ENCODE results near the gene WNT1.

WNT1 gene

GRCh38 chr12:48977290-48978281, 536 bp upstream of the WNT1 start:
- peak in 22 of 42 donors; percentile 27 to 76 (median 44) for DNase-seq
- intact Hi-C loops (cut with DNase I) = no loop called here

GRCh38 chr12:48978741-48979601, 849 bp downstream of the WNT1 start:
- peak in 1 of 42 donors; percentile 9 for DNase-seq
- intact Hi-C loops (cut with DNase I) = no loop called here

DNA sequence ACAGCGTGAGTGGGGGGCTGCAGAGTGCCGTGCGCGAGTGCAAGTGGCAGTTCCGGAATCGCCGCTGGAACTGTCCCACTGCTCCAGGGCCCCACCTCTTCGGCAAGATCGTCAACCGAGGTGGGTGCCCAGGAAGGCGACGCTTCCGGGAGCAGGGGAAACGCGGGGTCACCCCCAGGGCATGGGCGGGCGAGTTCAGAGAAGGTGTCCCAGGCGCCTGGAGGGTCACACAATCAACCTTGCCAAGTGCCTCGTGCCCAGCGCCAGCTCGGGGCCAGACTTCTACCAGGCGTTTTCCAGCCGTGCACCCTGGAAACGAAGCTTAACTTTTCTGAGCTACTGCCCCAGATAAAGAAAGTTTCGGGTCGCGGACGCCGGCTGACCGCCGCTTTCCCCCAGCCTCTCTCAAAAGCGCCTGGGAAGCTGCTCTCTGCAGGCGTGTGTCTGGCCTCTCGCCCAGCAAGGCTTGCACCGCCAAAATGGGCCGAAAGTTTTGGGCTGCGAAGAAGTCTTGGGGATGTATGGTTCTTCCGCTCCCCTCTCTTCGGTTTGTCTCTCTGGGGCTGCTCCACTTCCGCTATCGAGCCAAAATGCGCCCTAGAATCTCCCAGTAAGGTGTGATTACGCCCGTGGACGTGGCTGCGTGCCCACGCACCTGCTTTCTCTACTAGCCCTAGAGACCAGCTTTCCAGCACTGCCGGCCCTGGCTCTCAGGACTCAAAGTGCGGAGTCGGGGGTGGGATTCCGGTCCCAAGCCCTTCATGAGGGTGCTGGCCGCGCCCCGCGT, 1.7 kb downstream of the WNT1 start:
- intact Hi-C loops (cut with DNase I) = no loop called here
- peak in 1 of 42 donors; percentile 29 for DNase-seq

- no peak for DNase-seq
- intact Hi-C loops (cut with DNase I) = no loop called here
These were observed 2.3 kb downstream of the WNT1 start for GRCh38 chr12:48980389-48980952.

DNA sequence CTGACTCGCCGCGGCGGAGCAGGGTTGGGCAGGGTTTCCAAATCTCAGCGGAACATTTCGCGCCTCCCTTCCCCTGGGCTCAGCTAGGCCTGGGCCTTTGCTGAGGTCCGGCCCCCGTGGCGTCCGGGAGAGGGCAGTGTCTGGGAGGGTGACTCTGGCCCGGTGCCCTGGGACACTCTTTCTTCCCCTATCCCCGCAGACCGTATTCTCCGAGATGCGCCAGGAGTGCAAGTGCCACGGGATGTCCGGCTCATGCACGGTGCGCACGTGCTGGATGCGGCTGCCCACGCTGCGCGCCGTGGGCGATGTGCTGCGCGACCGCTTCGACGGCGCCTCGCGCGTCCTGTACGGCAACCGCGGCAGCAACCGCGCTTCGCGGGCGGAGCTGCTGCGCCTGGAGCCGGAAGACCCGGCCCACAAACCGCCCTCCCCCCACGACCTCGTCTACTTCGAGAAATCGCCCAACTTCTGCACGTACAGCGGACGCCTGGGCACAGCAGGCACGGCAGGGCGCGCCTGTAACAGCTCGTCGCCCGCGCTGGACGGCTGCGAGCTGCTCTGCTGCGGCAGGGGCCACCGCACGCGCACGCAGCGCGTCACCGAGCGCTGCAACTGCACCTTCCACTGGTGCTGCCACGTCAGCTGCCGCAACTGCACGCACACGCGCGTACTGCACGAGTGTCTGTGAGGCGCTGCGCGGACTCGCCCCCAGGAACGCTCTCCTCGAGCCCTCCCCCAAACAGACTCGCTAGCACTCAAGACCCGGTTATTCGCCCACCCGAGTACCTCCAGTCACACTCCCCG, 3.0 kb downstream of the WNT1 start:
- intact Hi-C loops (cut with DNase I) = no loop called here
- DNase-seq = peak in 35 of 42 donors; percentile 31 to 83 (median 68)

GRCh38 chr12:48981757-48982157, 3.6 kb downstream of the WNT1 start:
- peak in 1 of 42 donors; percentile 13 for DNase-seq
- intact Hi-C loops (cut with DNase I) = no loop called here

DNA sequence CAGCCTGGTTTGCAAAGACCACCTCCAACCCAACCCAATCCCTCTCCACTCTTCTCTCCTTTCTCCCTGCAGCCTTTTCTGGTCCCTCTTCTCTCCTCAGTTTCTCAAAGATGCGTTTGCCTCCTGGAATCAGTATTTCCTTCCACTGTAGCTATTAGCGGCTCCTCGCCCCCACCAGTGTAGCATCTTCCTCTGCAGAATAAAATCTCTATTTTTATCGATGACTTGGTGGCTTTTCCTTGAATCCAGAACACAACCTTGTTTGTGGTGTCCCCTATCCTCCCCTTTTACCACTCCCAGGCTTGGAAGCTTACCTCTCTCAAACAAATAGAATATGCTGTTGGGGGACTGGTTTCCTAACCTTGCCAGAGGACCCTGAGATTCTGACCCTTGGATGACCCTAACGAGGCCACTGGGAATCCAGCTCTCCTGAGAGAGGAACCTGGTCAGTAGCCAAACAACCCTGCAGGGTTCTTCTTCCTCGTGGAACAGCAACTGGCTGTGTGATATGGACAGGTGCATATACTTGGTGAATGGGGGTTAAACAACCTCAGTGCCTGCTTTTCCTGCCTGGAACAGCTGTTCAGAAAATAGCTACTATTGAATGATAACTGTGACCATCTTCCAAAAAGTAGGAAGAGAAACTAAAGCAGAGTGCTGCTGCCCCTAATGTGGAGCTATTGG, 4.4 kb downstream of the WNT1 start:
- intact Hi-C loops (cut with DNase I) = no loop called here
- peak in 2 of 42 donors; percentile 34 to 52 for DNase-seq

- intact Hi-C loops (cut with DNase I) = no loop called here
- DNase-seq = peak in 12 of 42 donors; percentile 22 to 80 (median 49)
These were observed 7.4 kb downstream of the WNT1 start for GRCh38 chr12:48985475-48985897.

DNA sequence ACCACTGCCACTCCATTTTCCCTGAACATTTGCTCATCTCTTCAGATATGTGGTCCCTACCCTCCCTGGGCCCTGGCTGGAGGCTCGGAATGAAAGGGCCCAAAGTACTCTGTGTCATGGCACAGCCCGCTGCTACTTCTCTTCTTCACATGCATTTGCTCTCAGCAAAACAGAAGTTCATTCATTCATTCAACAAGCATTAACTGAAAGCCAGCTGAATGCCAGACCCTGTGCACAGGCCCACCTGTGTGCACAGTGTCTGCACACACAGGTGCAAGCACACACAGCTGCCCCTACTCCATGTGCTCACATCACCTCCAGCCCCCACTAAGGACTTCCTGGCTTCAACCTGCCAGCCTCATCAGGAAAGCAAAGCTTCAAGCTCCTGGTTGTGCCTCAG, 7.8 kb downstream of the WNT1 start:
- intact Hi-C loops (cut with DNase I) = no loop called here
- no peak for DNase-seq

DNA sequence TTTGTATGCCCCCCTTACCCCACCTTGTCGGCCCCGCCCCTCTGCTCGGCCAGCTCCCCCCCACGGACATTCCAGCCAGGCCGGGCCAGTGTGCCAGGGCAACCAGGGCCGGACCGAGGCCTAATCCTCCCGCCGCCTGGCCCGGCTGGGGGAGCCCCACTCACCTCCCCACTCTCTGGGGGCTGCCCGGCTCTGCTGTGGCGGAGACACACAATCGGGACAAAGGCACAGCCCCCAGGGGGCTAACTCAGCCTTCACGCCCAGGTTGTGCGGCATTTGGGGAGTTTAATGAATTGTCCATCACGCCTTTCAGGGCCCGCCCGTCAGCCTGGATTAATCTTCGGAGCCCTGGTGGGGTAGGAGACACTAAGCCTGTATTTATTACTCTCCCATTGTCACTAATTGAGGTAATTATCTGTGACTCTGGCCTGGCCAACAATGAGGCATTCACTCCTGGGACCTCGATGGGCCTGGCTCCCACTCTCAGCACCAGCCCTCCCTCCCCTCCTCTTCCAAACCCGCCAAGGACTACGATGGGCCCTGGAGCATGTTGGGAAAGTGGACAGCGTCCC, 8.7 kb downstream of the WNT1 start:
- no peak for DNase-seq
- intact Hi-C loops (cut with DNase I) = no loop called here

DNA sequence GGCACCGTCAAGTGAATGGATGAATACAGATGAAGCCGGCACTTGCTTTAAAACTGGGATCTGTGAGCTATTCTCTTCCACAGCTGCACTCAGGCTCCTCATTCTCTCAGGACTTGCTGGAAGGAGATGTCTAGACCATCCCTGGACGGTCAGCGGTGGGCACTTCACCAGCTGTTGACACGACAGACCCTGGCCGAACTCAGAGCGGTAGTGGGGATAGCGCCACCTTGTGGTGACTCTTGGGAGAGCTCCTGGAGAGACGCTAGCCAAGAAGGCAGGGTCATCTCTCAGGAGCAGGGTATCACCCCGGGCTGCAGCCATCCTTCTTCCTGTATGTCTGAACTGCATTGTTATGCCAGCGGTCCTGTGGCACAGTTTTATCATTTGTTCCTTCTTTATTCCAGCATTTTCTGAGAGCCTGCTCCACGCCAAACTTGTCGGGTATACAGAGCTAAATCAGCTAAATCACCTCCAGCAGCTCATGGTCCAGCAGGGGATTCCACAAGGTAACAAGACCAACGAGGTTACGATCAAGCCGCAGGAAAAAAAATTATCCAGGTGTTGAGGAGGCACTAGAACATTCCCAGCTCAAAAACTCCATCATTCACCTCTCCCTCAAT, 10.0 kb downstream of the WNT1 start:
- intact Hi-C loops (cut with DNase I) = no loop called here
- peak in 39 of 42 donors; percentile 39 to 90 (median 74) for DNase-seq

DNA sequence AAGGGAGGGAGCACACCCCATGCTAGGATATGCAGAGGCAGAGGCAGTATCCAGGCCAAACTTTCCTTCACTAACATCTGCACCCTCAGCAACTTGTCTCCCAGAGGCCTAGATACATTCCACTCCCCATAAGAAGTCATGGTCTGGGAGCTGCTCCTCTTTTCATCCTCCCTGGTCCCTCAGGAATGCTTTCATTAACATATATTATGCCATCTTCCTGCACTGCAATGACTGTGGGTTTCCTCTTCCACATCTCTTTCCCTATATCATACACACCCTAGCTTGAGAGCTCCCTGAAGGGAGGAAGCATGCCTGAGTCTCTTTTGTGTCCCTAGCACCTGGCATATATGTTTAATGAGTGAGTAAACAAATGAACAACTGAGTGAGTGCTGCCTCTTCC, 12.4 kb downstream of the WNT1 start:
- intact Hi-C loops (cut with DNase I) = no loop called here
- DNase-seq = no peak

- intact Hi-C loops (cut with DNase I) = no loop called here
- DNase-seq = no peak
These were observed 13.3 kb downstream of the WNT1 start for GRCh38 chr12:48991247-48992050.

GRCh38 chr12:48993787-48994186, 15.7 kb downstream of the WNT1 start:
- DNase-seq = no peak
- intact Hi-C loops (cut with DNase I) = no loop called here

DNA sequence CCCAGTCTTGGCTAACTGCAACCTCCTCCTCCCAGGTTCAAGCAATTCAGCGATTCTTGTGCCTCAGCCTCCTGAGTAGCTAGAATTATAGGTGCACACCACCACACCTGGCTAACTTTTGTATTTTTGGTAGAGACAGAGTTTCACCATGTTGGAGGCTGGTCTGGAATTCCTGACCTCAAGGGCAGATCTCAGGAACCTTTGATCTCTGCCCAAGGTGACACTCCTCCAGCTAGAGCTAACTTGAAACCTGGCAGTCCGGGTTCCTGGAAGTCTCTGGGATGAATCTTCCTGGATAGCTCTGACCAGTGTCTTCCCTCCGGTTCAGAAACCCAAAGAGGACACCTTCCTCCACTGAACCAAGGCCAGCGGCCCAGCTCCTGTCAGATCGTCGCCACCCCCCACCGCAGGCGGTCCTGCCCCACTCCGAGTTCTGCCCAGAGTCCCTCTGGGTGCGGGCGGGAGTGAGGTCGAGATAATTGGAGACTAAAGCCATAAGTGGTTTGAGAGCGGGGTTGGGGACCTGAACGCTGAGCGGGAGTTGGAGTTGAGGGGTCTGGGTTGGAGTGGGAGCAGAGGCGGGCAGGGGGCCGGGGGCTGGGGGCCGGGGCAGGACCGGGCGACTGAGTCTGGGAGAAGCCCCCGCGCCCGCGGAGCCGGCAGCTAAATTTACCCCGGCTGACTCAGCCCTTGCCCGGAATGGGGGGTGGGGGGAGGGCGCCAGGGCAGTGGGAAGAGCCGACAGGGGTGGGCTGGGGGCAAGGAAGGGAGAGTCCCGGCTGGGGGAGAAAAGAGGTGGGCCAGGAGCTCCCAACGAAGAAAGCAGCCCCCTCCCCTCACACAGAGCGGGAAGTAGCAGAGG, 16.3 kb downstream of the WNT1 start:
- DNase-seq = no peak
- intact Hi-C loops (cut with DNase I) = no loop called here
